H1 (cell line): ENCODE data around the gene CAPN2. TPM values are rescaled to one million over a fixed set of nuclear protein-coding genes. Genes with fewer than 3 reads are reported as not detected.

Source experiments
- CTCF ChIA-PET: fragments of 300-600 bp; sonication (Branson Sonifier 250); formaldehyde crosslinking; loops from one replicate; lab custom pipeline; 2021; ENCODE audit not compliant: partially characterized antibody; lab: Charles Lee
- POLR2A ChIA-PET: fragments of 300-600 bp; sonication (Branson Sonifier 250); formaldehyde crosslinking; loops from one replicate; lab custom pipeline; 2021; ENCODE audit warnings: inconsistent platforms; ENCODE audit not compliant: partially characterized antibody; lab: Charles Lee
- DNase-seq, 2 experiments: peaks; one replicate each; pipeline versions ENCODE4 v3.0.0 to v3.0.0-alpha.2; 2010 to 2022; ENCODE audit warnings: low spot score in 2 of 2, low read depth in 1 of 2, mixed read lengths in 1 of 2
- FAIRE-seq: peaks from 2 replicates; lab custom pipeline; 2011; peaks lifted over from hg19 to GRCh38; lab: Jason Lieb, UNC
- H2AFZ ChIP-seq: 2 replicates; pipeline ENCODE4 v1.8.1; 2012; ENCODE audit warnings: low read length, inconsistent platforms
- H2AK5ac ChIP-seq: 2 replicates; pipeline ENCODE4 v1.6.1; 2013; ENCODE audit warnings: low read depth, low read length
- H2BK120ac ChIP-seq: replicated peaks from 2 replicates; pipeline ENCODE3; 2013; ENCODE audit warnings: low read depth, low read length, inconsistent platforms
- H2BK12ac ChIP-seq: 2 replicates; pipeline ENCODE4 v1.6.1; 2013; ENCODE audit warnings: low read depth, low read length
- H2BK15ac ChIP-seq: 2 replicates; pipeline ENCODE4 v1.6.1; 2013; ENCODE audit warnings: low read length
- H2BK20ac ChIP-seq: 2 replicates; pipeline ENCODE4 v1.6.1; 2013; ENCODE audit warnings: low read length
- H2BK5ac ChIP-seq: 2 replicates; pipeline ENCODE4 v1.6.1; 2013; ENCODE audit warnings: low read depth, low read length
- H3K14ac ChIP-seq: 2 replicates; pipeline ENCODE4 v1.6.1; 2013; ENCODE audit warnings: inconsistent platforms; ENCODE audit not compliant: insufficient read length
- H3K18ac ChIP-seq: 2 replicates; pipeline ENCODE4 v1.6.1; 2013; ENCODE audit warnings: low read length; ENCODE audit errors: extremely low read depth
- H3K23ac ChIP-seq: 2 replicates; pipeline ENCODE4 v1.6.1; 2013; ENCODE audit warnings: inconsistent platforms; ENCODE audit not compliant: insufficient read length
- H3K23me2 ChIP-seq: 2 replicates; pipeline ENCODE4 v1.6.1; 2013; ENCODE audit warnings: low read depth, low read length
- H3K27ac ChIP-seq: 2 replicates; pipeline ENCODE4 v1.6.1; 2011; ENCODE audit warnings: low read depth, low read length, inconsistent platforms
- H3K27me3 ChIP-seq, 4 experiments: replicated peaks in 1 of 4; 1 replicate in 1 of 4; 2 replicates in 3 of 4; pipeline versions ENCODE4 v1.6.1 to v1.8.1; 2011 to 2013; ENCODE audit warnings: low read length in 3 of 4, mild to moderate bottlenecking in 3 of 4, inconsistent platforms in 2 of 4, mixed read lengths in 2 of 4, moderate library complexity in 1 of 4; ENCODE audit not compliant: control insufficient read depth in 3 of 4, insufficient read depth in 3 of 4; ENCODE audit errors: extremely low read depth in 1 of 4
- H3K36me3 ChIP-seq, 4 experiments: 2 replicates each; pipeline versions ENCODE4 v1.6.1 to v1.8.1; 2011 to 2013; ENCODE audit warnings: mild to moderate bottlenecking in 4 of 4, low read length in 3 of 4, moderate library complexity in 2 of 4, control low read depth in 1 of 4, inconsistent platforms in 1 of 4; ENCODE audit not compliant: insufficient read depth in 4 of 4, control insufficient read depth in 2 of 4
- H3K4ac ChIP-seq: replicated peaks from 2 replicates; pipeline ENCODE3; 2013; ENCODE audit warnings: low read length, low read depth, mixed read lengths, inconsistent platforms; ENCODE audit not compliant: insufficient read length
- H3K4me1 ChIP-seq, 4 experiments: replicated peaks in 1 of 4; 1 replicate in 1 of 4; 2 replicates in 3 of 4; pipeline versions ENCODE4 v1.6.1 to v1.8.1; 2011 to 2013; ENCODE audit warnings: low read length in 3 of 4, inconsistent platforms in 2 of 4, mixed read lengths in 1 of 4; ENCODE audit not compliant: insufficient read depth in 4 of 4, control insufficient read depth in 3 of 4
- H3K4me2 ChIP-seq, 2 experiments: 2 replicates each; pipeline versions ENCODE4 v1.6.1 to v1.8.1; 2011 to 2013; ENCODE audit warnings: low read depth in 2 of 2, low read length in 2 of 2, control low read depth in 1 of 2, inconsistent platforms in 1 of 2, mild to moderate bottlenecking in 1 of 2; ENCODE audit not compliant: insufficient read depth in 1 of 2
- H3K4me3 ChIP-seq, 4 experiments: fragments of 200-600, 300-600 bp in 1 of 4; sonication (generic), shearing (Covaris generic), sonication (Bioruptor Twin) in 1 of 4; 2 replicates each; pipeline versions ENCODE4 v1.5.1 to v1.8.1; 2011 to 2016; ENCODE audit warnings: low read length in 4 of 4, low read depth in 3 of 4, control low read depth in 2 of 4, inconsistent platforms in 2 of 4, mild to moderate bottlenecking in 2 of 4, mixed read lengths in 1 of 4, moderate library complexity in 1 of 4; ENCODE audit not compliant: insufficient read depth in 2 of 4; ENCODE audit errors: extremely low read depth in 1 of 4
- H3K56ac ChIP-seq: replicated peaks from 2 replicates; pipeline ENCODE3; 2013; ENCODE audit warnings: low read depth, mild to moderate bottlenecking, mixed read lengths, low read length, inconsistent platforms; ENCODE audit not compliant: insufficient read length
- H3K79me1 ChIP-seq: 2 replicates; pipeline ENCODE4 v1.6.1; 2013; ENCODE audit warnings: low read depth, low read length, control low read depth
- H3K79me2 ChIP-seq, 2 experiments: 2 replicates each; pipeline versions ENCODE4 v1.6.1 to v1.8.1; 2012 to 2013; ENCODE audit warnings: low read length in 2 of 2, mild to moderate bottlenecking in 2 of 2, inconsistent platforms in 1 of 2; ENCODE audit not compliant: insufficient read depth in 2 of 2, control insufficient read depth in 1 of 2
- H3K9ac ChIP-seq, 4 experiments: replicated peaks in 1 of 4; 1 replicate in 1 of 4; 2 replicates in 3 of 4; pipeline versions ENCODE4 v1.6.1 to v1.8.1; 2011 to 2013; ENCODE audit warnings: low read depth in 3 of 4, low read length in 3 of 4, control low read depth in 2 of 4, mild to moderate bottlenecking in 2 of 4, moderate library complexity in 2 of 4, inconsistent platforms in 1 of 4; ENCODE audit errors: extremely low read depth in 1 of 4
- H3K9me3 ChIP-seq, 2 experiments: 2 replicates each; pipeline versions ENCODE4 v1.6.1 to v1.8.1; 2012 to 2013; ENCODE audit warnings: mild to moderate bottlenecking in 2 of 2, moderate library complexity in 2 of 2, control low read depth in 1 of 2, inconsistent platforms in 1 of 2, low read depth in 1 of 2, low read length in 1 of 2, mixed read lengths in 1 of 2; ENCODE audit not compliant: insufficient read depth in 2 of 2
- H4K20me1 ChIP-seq, 2 experiments: replicated peaks in 1 of 2; 2 replicates each; pipeline versions ENCODE3 to v1.8.1; 2011 to 2013; ENCODE audit warnings: inconsistent platforms in 2 of 2, low read length in 2 of 2, mild to moderate bottlenecking in 1 of 2; ENCODE audit not compliant: insufficient read depth in 2 of 2, control insufficient read depth in 1 of 2
- H4K5ac ChIP-seq: 2 replicates; pipeline ENCODE4 v1.6.1; 2013; ENCODE audit warnings: low read length, low read depth, mixed read lengths, inconsistent platforms; ENCODE audit not compliant: insufficient read length
- H4K8ac ChIP-seq: 2 replicates; pipeline ENCODE4 v1.8.0; 2013; ENCODE audit warnings: mild to moderate bottlenecking, moderate library complexity, low read length, inconsistent platforms; ENCODE audit not compliant: insufficient read depth; ENCODE audit errors: extremely low read depth
- H4K91ac ChIP-seq: replicated peaks from 2 replicates; pipeline ENCODE3; 2013; ENCODE audit warnings: low read length, mixed read lengths, inconsistent platforms; ENCODE audit not compliant: insufficient read length
- ATF3 ChIP-seq: IDR thresholded peaks from 2 replicates; pipeline ENCODE4 v1.6.1; 2011; ENCODE audit warnings: low read depth, mild to moderate bottlenecking, low read length; ENCODE audit not compliant: insufficient read depth
- BACH1 ChIP-seq: IDR thresholded peaks from 2 replicates; pipeline ENCODE4 v1.6.1; 2012; ENCODE audit warnings: low read length, improper control_type of control experiment
- CBX8 ChIP-seq: fragments of 300-800, 300-1000 bp; sonication (generic); IDR thresholded peaks from 2 replicates; pipeline ENCODE4 v1.7.1; 2016; ENCODE audit warnings: low read depth, low read length, borderline replicate concordance
- CHD1 ChIP-seq: IDR thresholded peaks from 2 replicates; pipeline ENCODE4 v1.6.1; 2012; ENCODE audit warnings: low read depth, low read length, improper control_type of control experiment
- JUN ChIP-seq: IDR thresholded peaks from 2 replicates; pipeline ENCODE4 v1.6.1; 2011; ENCODE audit warnings: low read depth, mild to moderate bottlenecking, improper control_type of control experiment, low read length
- POLR2AphosphoS5 ChIP-seq: IDR thresholded peaks from 2 replicates; pipeline ENCODE4 v1.6.1; 2011; ENCODE audit warnings: low read depth, low read length
- POU5F1 ChIP-seq: IDR thresholded peaks from 2 replicates; pipeline ENCODE4 v1.6.1; 2011; ENCODE audit warnings: low read depth, mild to moderate bottlenecking, low read length, moderate library complexity
- RAD21 ChIP-seq, 2 experiments: IDR thresholded peaks in 1 of 2; conservative IDR thresholded peaks in 1 of 2; 2 replicates each; pipeline ENCODE4 v1.6.1; 2011; ENCODE audit warnings: low read depth in 2 of 2, low read length in 2 of 2, improper control_type of control experiment in 1 of 2, inconsistent platforms in 1 of 2, mild to moderate bottlenecking in 1 of 2, moderate library complexity in 1 of 2
- RBBP5 ChIP-seq: IDR thresholded peaks from 2 replicates; pipeline ENCODE4 v1.7.1; 2012; ENCODE audit warnings: low read depth, mild to moderate bottlenecking, inconsistent platforms, low read length, moderate library complexity, borderline replicate concordance
- RFX5 ChIP-seq: IDR thresholded peaks from 2 replicates; pipeline ENCODE4 v1.6.1; 2011; ENCODE audit warnings: low read depth, low read length, improper control_type of control experiment, borderline replicate concordance
- SP2 ChIP-seq: IDR thresholded peaks from 2 replicates; pipeline ENCODE4 v1.6.1; 2012; ENCODE audit warnings: mild to moderate bottlenecking, low read length, inconsistent platforms
- SRF ChIP-seq: IDR thresholded peaks from 2 replicates; pipeline ENCODE4 v1.6.1; 2011; ENCODE audit warnings: mild to moderate bottlenecking, low read depth, low read length, moderate library complexity
- SUZ12 ChIP-seq: fragments of 200-600 bp; sonication (generic); IDR thresholded peaks from 2 replicates; pipeline ENCODE4 v1.6.1; 2012; ENCODE audit warnings: mild to moderate bottlenecking, inconsistent platforms, low read length, moderate library complexity, mixed read lengths
- WGBS, 2 experiments: shearing (Covaris generic) in 1 of 2; methylation state at CpG; one replicate each; pipeline versions ENCODE4 v1.1.6 to v1.1.7; 2013 to 2015; ENCODE audit warnings: low lambda C conversion rate in 2 of 2, mixed read lengths in 2 of 2, inconsistent platforms in 1 of 2, low coverage in 1 of 2, missing lambda C conversion rate in 1 of 2; ENCODE audit not compliant: insufficient replicate concordance in 2 of 2, insufficient coverage in 1 of 2, insufficient read length in 1 of 2; ENCODE audit errors: extremely low coverage in 1 of 2, missing lambda C conversion rate in 1 of 2; 5-methylcytosine and 5-hydroxymethylcytosine counted together
- polyA plus RNA-seq, 7 experiments: library from polyadenylated mRNA; depleted of rRNA in 3 of 7; stranded (reverse) in 5 of 7; unstranded in 2 of 7; fragments of >200 nt in 5 of 7; fragments of 200-250 nt in 2 of 7; gene quantifications; 1 replicate in 5 of 7; 2 replicates in 1 of 7; 4 replicates in 1 of 7; pipeline versions ENCODE4 v1.2.1 to v1.2.3, GENCODE V29; 2011 to 2013; ENCODE audit warnings: missing spikeins in 2 of 7, mixed read lengths in 2 of 7
- total RNA-seq: library from RNA; stranded (reverse); fragmentation: NEBNext Ultra II Directional; extraction: Animal tissue kit (Norgen Biotek cat#: 25700); gene quantifications from 2 replicates; pipeline ENCODE4 v1.2.1, GENCODE V29; 2021

Gene CAPN2
- total and polyA plus RNA-seq, 2 of the 8 experiments (the other 6 are each of a cell fraction or from before 2014, with no cell fraction given), result 9.2 to 10.3 TPM

DNA sequence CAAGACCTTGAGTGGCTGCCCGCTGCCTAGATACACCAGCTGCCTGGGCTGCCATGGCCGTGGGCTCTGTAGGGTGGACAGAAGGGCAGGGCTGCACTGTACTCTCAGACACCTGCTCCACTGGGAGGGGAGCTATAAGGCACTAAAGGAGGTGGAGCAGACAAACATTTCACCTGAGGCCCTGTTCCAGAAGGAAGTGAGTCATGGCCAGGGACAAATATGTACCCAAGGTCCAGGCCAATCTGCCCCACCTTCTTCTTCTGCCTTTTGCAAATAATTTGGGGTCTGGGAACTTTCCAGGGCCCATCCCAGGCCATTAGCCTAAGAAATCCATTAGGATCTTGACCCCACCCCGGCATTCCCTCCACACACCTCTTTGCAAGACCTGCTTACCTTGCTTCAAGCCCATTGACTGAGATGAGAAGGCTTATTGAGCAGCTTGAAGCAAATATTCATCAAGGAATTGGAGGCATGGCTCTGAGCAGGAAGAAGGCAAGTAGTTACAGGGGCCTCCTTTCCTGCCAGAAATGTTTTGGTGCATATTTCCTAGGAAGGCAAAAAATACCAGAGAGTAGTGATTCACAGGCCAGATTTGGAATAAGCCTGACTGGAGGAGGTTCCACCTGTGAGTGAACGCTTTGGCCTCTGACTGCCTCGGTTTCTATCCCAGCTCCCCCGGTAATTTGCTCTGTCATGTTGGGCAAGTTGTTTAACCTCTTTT is 46.6 kb upstream of the CAPN2 start, which contains the start of gene CAPN8:
Gene CAPN8 (minus strand): TSS at position 110 of the 721 bp plus-strand sequence. CDS start 55 bp downstream, at position 55.
- Histone ChIP-seq H4K20me1 (no peaks in the 10 kb centered on the region), H3K36me3 (no peaks in the 10 kb centered on the region), H3K23me2 (no peaks in the 10 kb centered on the region), H3K79me2 (no peaks in the 10 kb centered on the region), H2BK20ac (no peak within 1 kb of the TSS), H3K4ac (no peak within 1 kb of the TSS), H3K79me1 (no peaks in the 10 kb centered on the region), H3K27me3 (no peaks in the 10 kb centered on the region), H3K56ac (no peak within 1 kb of the TSS), H2BK5ac (no peak within 1 kb of the TSS), H3K4me2 (no peak within 1 kb of the TSS), H3K4me3 (no peak within 1 kb of the TSS), H2BK12ac (no peak within 1 kb of the TSS), H2AFZ (no peak within 1 kb of the TSS), H3K14ac (no peak within 1 kb of the TSS), H4K8ac (no peak within 1 kb of the TSS), H3K23ac (no peak within 1 kb of the TSS), H3K4me1 (no peaks in the 10 kb centered on the region; a peak in 2 of 7 replicates), H3K9ac (no peak within 1 kb of the TSS), H2AK5ac (no peak within 1 kb of the TSS), H3K18ac (no peak within 1 kb of the TSS), H2BK15ac (no peak within 1 kb of the TSS), H3K9me3 (no peaks in the 10 kb centered on the region), H2BK120ac (no peak within 1 kb of the TSS), H4K5ac (no peak within 1 kb of the TSS), H4K91ac (no peak within 1 kb of the TSS), H3K27ac (no peak within 1 kb of the TSS)
- 80% methylated on average over 6 of the region's 6 CpGs; no CpG with 5 or more reads in 1 of the 2 experiments for WGBS, 2 experiments
- FAIRE-seq (no peak), DNase-seq (no peak)
- POLR2A ChIA-PET, result no interaction called here
- CTCF ChIA-PET, result interaction anchor here (1.0 to 4.5 kb wide), 2 partner anchors 11 to 38 kb away, joined by 3 to 17 read pairs; no protein-coding TSS in a partner anchor
- TF ChIP-seq RFX5, result no peak
- TF ChIP-seq POU5F1, result no peak
- TF ChIP-seq JUN, result no peak
- no peak for TF ChIP-seq CHD1
- TF ChIP-seq CBX8, result no peak
- TF ChIP-seq POLR2AphosphoS5, result no peak
- no peak for TF ChIP-seq BACH1
- no peak for TF ChIP-seq SRF
- no peak for TF ChIP-seq RAD21 (IDR thresholded peaks at IDR 0.05 in 1 of 2, conservative IDR thresholded peaks at IDR 0.05 in 1 of 2; ENCODE audit: low read depth in 2 of 2, low read length in 2 of 2)
- no peak for TF ChIP-seq ATF3
- TF ChIP-seq SUZ12, result no peak
- TF ChIP-seq SP2, result no peak
- TF ChIP-seq RBBP5, result no peak
